SHP77 treated with DMSO at 0.1 percent for 48 hours (cell line): Measurements from ENCODE around the gene GHR.
"Not testable (repeated sequence)": the region's sequence is repeated elsewhere in the genome, so short reads cannot be mapped to it uniquely, and the experiment has no call there.

Experiments used
- DNase-seq: peaks from one replicate; lab custom pipeline; 2025; lab: John Stamatoyannopoulos, UW

The GHR gene

GRCh38 chr5:42718591-42718990, 295.4 kb downstream of the GHR start:
- no peak for DNase-seq

- DNase-seq: no peak
Measured at GRCh38 chr5:42719034-42719433, 295.8 kb downstream of the GHR start.

- DNase-seq: no peak
Measured at GRCh38 chr5:42720251-42720650, 297.0 kb downstream of the GHR start.

- no peak for DNase-seq
Measured at GRCh38 chr5:42721484-42721883, 298.2 kb downstream of the GHR start.

- DNase-seq: not testable (repeated sequence)
Measured at GRCh38 chr5:42734531-42735058, 311.4 kb downstream of the GHR start.

- DNase-seq: no peak
Measured at GRCh38 chr5:42740920-42741319, 317.7 kb downstream of the GHR start.

GRCh38 chr5:42745426-42745825, 322.2 kb downstream of the GHR start:
- no peak for DNase-seq

- no peak for DNase-seq
Measured at GRCh38 chr5:42745856-42746255, 322.6 kb downstream of the GHR start.

GRCh38 chr5:42749020-42749419, 325.8 kb downstream of the GHR start:
- no peak for DNase-seq

GRCh38 chr5:42750507-42750906, 327.3 kb downstream of the GHR start:
- no peak for DNase-seq

- DNase-seq: no peak
Measured at GRCh38 chr5:42751044-42751443, 327.8 kb downstream of the GHR start.

GRCh38 chr5:42753099-42753498, 329.9 kb downstream of the GHR start:
- DNase-seq: no peak

GRCh38 chr5:42756606-42757601, 333.7 kb downstream of the GHR start, which contains the start of gene CCDC152:
Gene CCDC152, plus strand, starts transcription at chr5:42756818. Its CDS starts 2,304 bp downstream, at chr5:42759122.
- DNase-seq: no peak

- no peak for DNase-seq
Measured at GRCh38 chr5:42759456-42759855, 336.2 kb downstream of the GHR start.

GRCh38 chr5:42760426-42760825, 337.2 kb downstream of the GHR start:
- DNase-seq: no peak

GRCh38 chr5:42761791-42762190, 338.6 kb downstream of the GHR start:
- no peak for DNase-seq

GRCh38 chr5:42767491-42768105, 344.4 kb downstream of the GHR start:
- peak; percentile 30 for DNase-seq

GRCh38 chr5:42768106-42768504, 344.9 kb downstream of the GHR start:
- no peak for DNase-seq

- DNase-seq: no peak
Measured at GRCh38 chr5:42770003-42770402, 346.8 kb downstream of the GHR start.
